ENCODE data around the gene SYT1. TPM values are rescaled to one million over a fixed set of nuclear protein-coding genes. Genes with fewer than 3 reads are reported as not detected.

The SYT1 gene
- total RNA-seq, 3 donors from 2014 or later (not counting 1 experiment from before 2014, with no cell fraction given), result not detected

DNA sequence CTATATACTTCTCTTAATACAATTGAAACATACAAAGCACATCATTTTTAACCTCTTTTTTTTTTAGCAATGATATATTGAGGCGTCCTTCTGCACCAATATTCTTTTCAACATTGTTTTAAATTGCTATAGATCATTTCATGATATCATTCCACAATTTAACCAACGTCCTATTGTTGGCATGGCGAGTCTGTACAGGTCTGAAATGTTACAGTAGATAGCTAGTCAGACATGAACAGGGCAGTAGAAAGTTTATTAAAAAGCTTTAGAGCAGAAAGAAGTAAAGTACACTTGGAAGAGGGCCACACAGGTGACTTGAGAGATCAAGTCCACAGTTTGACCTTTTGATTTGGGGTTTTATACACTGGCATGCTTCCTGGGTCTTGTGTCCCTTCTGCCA is 547.2 kb downstream of the SYT1 start:
- TF ChIP-seq, protein P1, sequence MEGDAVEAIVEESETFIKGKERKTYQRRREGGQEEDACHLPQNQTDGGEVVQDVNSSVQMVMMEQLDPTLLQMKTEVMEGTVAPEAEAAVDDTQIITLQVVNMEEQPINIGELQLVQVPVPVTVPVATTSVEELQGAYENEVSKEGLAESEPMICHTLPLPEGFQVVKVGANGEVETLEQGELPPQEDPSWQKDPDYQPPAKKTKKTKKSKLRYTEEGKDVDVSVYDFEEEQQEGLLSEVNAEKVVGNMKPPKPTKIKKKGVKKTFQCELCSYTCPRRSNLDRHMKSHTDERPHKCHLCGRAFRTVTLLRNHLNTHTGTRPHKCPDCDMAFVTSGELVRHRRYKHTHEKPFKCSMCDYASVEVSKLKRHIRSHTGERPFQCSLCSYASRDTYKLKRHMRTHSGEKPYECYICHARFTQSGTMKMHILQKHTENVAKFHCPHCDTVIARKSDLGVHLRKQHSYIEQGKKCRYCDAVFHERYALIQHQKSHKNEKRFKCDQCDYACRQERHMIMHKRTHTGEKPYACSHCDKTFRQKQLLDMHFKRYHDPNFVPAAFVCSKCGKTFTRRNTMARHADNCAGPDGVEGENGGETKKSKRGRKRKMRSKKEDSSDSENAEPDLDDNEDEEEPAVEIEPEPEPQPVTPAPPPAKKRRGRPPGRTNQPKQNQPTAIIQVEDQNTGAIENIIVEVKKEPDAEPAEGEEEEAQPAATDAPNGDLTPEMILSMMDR (IDR thresholded peaks at IDR 0.05), result no peak
- WGBS (ENCODE audit: insufficient coverage), result 73% methylated on average over 3 of the region's 3 CpGs

DNA sequence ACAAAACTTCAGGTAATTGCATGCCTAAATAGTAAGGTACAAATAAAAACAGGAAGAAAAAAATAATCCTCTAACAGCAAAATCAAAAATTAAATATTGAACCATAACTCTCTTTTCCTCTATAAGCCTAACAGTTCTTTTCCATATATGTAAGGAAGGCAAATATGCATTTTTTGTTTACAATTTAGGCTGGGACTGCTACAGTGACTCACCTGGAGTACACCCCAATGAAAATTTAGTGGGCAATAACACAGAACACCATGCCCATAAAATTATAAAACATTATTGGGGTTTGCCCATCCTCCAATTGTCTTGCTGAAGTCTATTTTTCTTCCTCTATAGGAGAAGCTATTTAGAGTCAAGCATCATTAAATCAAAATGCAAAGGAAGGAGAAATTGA is 549.2 kb downstream of the SYT1 start:
- Histone ChIP-seq H3K27me3 (ENCODE audit: control insufficient read depth, insufficient read depth, low read length) (no peaks in the 10 kb centered on the region), H3K4me3 (ENCODE audit: low read length) (no peak overlapping the region), H3K9me3 (ENCODE audit: control insufficient read depth, insufficient read depth, low read length) (no peaks in the 10 kb centered on the region), H3K4me1 (ENCODE audit: control insufficient read depth, insufficient read depth, low read length) (no peaks in the 10 kb centered on the region), H3K36me3 (ENCODE audit: control insufficient read depth, insufficient read depth, low read length) (no peaks in the 10 kb centered on the region), H3K27ac (ENCODE audit: low read length) (no peak overlapping the region)
- peaks cover 0 to 3% of the 10 kb centered on the region in 2 donors for H3K9me3 Mint-ChIP-seq
- TF ChIP-seq, protein P1 (IDR thresholded peaks at IDR 0.05), result no peak
- intact Hi-C loops (cut with micrococcal nuclease), result no loop called here
- H3K27me3 Mint-ChIP-seq (ENCODE audit: low read depth in 2 of 2), result peaks cover 0 to 5% of the 10 kb centered on the region in 2 donors
- no peaks in the 10 kb centered on the region for H3K4me1 Mint-ChIP-seq
- H3K4me3 Mint-ChIP-seq, result no peak overlapping the region
- no peak for DNase-seq
- no peak overlapping the region for H3K27ac Mint-ChIP-seq
- H3K36me3 Mint-ChIP-seq, result no peaks in the 10 kb centered on the region
- no peak for ATAC-seq

More for the DNA sequence above, 547.2 kb downstream of the SYT1 start:
- no peaks in the 10 kb centered on the region for H3K36me3 ChIP-seq (ENCODE audit: control insufficient read depth, insufficient read depth, low read length)
- no peaks in the 10 kb centered on the region for H3K9me3 ChIP-seq (ENCODE audit: control insufficient read depth, insufficient read depth, low read length)
- H3K4me3 ChIP-seq (ENCODE audit: low read length), result no peak overlapping the region
- no peaks in the 10 kb centered on the region for H3K4me1 ChIP-seq (ENCODE audit: control insufficient read depth, insufficient read depth, low read length)
- Mint-ChIP-seq H3K27me3 (ENCODE audit: low read depth in 2 of 2) (peaks cover 0 to 5% of the 10 kb centered on the region in 2 donors), H3K4me1 (no peaks in the 10 kb centered on the region), H3K4me3 (no peak overlapping the region), H3K36me3 (no peaks in the 10 kb centered on the region), H3K27ac (no peak overlapping the region), H3K9me3 (no peaks in the 10 kb centered on the region)
- intact Hi-C loops (cut with micrococcal nuclease), result no loop called here
- no peak for ATAC-seq
- no peak for DNase-seq
- H3K27me3 ChIP-seq (ENCODE audit: control insufficient read depth, insufficient read depth, low read length), result no peaks in the 10 kb centered on the region
- no peak overlapping the region for H3K27ac ChIP-seq (ENCODE audit: low read length)

DNA sequence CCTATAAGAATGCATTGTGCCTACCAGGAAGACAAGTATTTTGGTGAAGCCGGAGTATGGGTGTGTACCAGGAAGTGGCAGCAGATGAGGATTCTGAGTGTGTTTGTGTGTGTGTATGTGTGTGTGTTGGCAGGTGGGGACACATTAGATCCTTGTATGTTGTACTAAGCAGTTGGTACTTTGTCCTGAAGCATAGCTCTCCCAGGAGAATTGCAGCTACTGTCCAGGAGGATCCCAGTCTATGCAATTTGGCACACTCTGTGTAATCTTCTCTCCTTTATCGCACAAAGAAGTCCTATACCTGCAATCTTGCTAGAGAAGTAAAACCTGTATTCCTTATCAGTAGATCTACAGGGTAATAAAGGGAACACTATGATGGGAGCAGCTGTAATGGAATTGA is 549.7 kb downstream of the SYT1 start:
- intact Hi-C loops (cut with micrococcal nuclease), result no loop called here
- peaks cover 0 to 3% of the 10 kb centered on the region in 2 donors for H3K9me3 Mint-ChIP-seq

DNA sequence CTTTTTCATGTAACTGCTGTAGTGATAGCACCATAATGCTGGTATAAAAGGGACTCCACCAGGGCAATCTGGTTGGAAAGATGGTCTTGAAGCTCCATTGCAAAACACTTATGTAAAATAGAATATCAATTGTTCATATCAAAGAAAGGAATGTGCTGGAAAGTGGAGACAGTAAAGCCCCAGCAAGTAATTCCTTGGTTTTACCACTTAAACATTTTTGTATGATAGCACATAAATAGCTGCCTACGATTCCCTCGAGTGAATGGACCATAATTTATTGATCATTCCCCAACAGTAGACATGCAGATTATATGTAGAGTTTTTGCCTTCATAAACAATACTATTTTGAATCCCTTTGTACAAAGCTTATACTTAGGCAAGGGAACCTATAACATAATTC is 550.7 kb downstream of the SYT1 start:
- Mint-ChIP-seq H3K9me3 (peaks cover 0 to 3% of the 10 kb centered on the region in 2 donors), H3K27ac (no peak overlapping the region), H3K4me3 (no peak overlapping the region), H3K4me1 (no peaks in the 10 kb centered on the region), H3K36me3 (no peaks in the 10 kb centered on the region), H3K27me3 (ENCODE audit: low read depth in 2 of 2) (peaks cover 0 to 5% of the 10 kb centered on the region in 2 donors)
- intact Hi-C loops (cut with micrococcal nuclease), result no loop called here
- H3K4me3 ChIP-seq (ENCODE audit: low read length), result no peak overlapping the region
- DNase-seq (no peak), ATAC-seq (no peak)
- WGBS (ENCODE audit: insufficient coverage), result 60% methylated on average over 1 of the region's 2 CpGs
- no peaks in the 10 kb centered on the region for H3K9me3 ChIP-seq (ENCODE audit: control insufficient read depth, insufficient read depth, low read length)
- no peaks in the 10 kb centered on the region for H3K4me1 ChIP-seq (ENCODE audit: control insufficient read depth, insufficient read depth, low read length)
- H3K27ac ChIP-seq (ENCODE audit: low read length), result no peak overlapping the region
- TF ChIP-seq, protein P1 (IDR thresholded peaks at IDR 0.05), result no peak
- no peaks in the 10 kb centered on the region for H3K36me3 ChIP-seq (ENCODE audit: control insufficient read depth, insufficient read depth, low read length)
- no peaks in the 10 kb centered on the region for H3K27me3 ChIP-seq (ENCODE audit: control insufficient read depth, insufficient read depth, low read length)

More for the DNA sequence above, 549.7 kb downstream of the SYT1 start:
- H3K4me3 Mint-ChIP-seq, result no peak overlapping the region
- TF ChIP-seq, protein P1 (IDR thresholded peaks at IDR 0.05), result no peak
- H3K4me3 ChIP-seq (ENCODE audit: low read length), result no peak overlapping the region
- H3K27ac ChIP-seq (ENCODE audit: low read length), result no peak overlapping the region
- no peaks in the 10 kb centered on the region for H3K9me3 ChIP-seq (ENCODE audit: control insufficient read depth, insufficient read depth, low read length)
- H3K4me1 ChIP-seq (ENCODE audit: control insufficient read depth, insufficient read depth, low read length), result no peaks in the 10 kb centered on the region
- ATAC-seq, result no peak
- H3K27me3 Mint-ChIP-seq (ENCODE audit: low read depth in 2 of 2), result peaks cover 0 to 5% of the 10 kb centered on the region in 2 donors
- H3K36me3 ChIP-seq (ENCODE audit: control insufficient read depth, insufficient read depth, low read length), result no peaks in the 10 kb centered on the region
- H3K27me3 ChIP-seq (ENCODE audit: control insufficient read depth, insufficient read depth, low read length), result no peaks in the 10 kb centered on the region
- no peaks in the 10 kb centered on the region for H3K4me1 Mint-ChIP-seq
- WGBS (ENCODE audit: insufficient coverage), result 91% methylated on average over 1 of the region's 2 CpGs
- DNase-seq, result no peak
- H3K27ac Mint-ChIP-seq, result no peak overlapping the region
- no peaks in the 10 kb centered on the region for H3K36me3 Mint-ChIP-seq

All from natural killer cell (primary cell).